Central memory CD4-positive, alpha-beta T cell (primary cell): ENCODE results near the gene NKAIN1.
"Not testable (repeated sequence)": the region's sequence is repeated elsewhere in the genome, so short reads cannot be mapped to it uniquely, and the experiment has no call there.

Source experiments
- DNase-seq: peaks from one replicate; pipeline ENCODE4 v3.0.0; 2022

The NKAIN1 gene

GRCh38 chr1:31231802-31232201, 7.9 kb downstream of the NKAIN1 start:
- no peak for DNase-seq

- DNase-seq: no peak
Observed at GRCh38 chr1:31230378-31230777, 9.3 kb downstream of the NKAIN1 start.

- no peak for DNase-seq
Observed at GRCh38 chr1:31228986-31229385, 10.7 kb downstream of the NKAIN1 start.

GRCh38 chr1:31227891-31228568, 11.7 kb downstream of the NKAIN1 start:
- DNase-seq: no peak

GRCh38 chr1:31224068-31224467, 15.6 kb downstream of the NKAIN1 start:
- no peak for DNase-seq

GRCh38 chr1:31222176-31222575, 17.5 kb downstream of the NKAIN1 start:
- no peak for DNase-seq

GRCh38 chr1:31221072-31221471, 18.6 kb downstream of the NKAIN1 start:
- DNase-seq: no peak

- DNase-seq: no peak
Observed at GRCh38 chr1:31219489-31219888, 20.2 kb downstream of the NKAIN1 start.

- DNase-seq: no peak
Observed at GRCh38 chr1:31218705-31219104, 21.0 kb downstream of the NKAIN1 start.

GRCh38 chr1:31216016-31216415, 23.7 kb downstream of the NKAIN1 start:
- no peak for DNase-seq

- DNase-seq: no peak
Observed at GRCh38 chr1:31215065-31215570, 24.6 kb downstream of the NKAIN1 start.

- DNase-seq: no peak
Observed at GRCh38 chr1:31214316-31215064, 25.2 kb downstream of the NKAIN1 start.

GRCh38 chr1:31208361-31208945, 31.2 kb downstream of the NKAIN1 start:
- DNase-seq: no peak

GRCh38 chr1:31207569-31207968, 32.1 kb downstream of the NKAIN1 start:
- DNase-seq: no peak

GRCh38 chr1:31207046-31207445, 32.6 kb downstream of the NKAIN1 start:
- DNase-seq: no peak

- DNase-seq: no peak
Observed at GRCh38 chr1:31203215-31203614, 36.5 kb downstream of the NKAIN1 start.

GRCh38 chr1:31201931-31202360, 37.7 kb downstream of the NKAIN1 start:
- DNase-seq: no peak

- DNase-seq: no peak
Observed at GRCh38 chr1:31199949-31200348, 39.7 kb downstream of the NKAIN1 start.

- no peak for DNase-seq
Observed at GRCh38 chr1:31199236-31199790, 40.4 kb downstream of the NKAIN1 start.

GRCh38 chr1:31198600-31198999, 41.1 kb downstream of the NKAIN1 start:
- no peak for DNase-seq

- no peak for DNase-seq
Observed at GRCh38 chr1:31198150-31198549, 41.5 kb downstream of the NKAIN1 start.

- no peak for DNase-seq
Observed at GRCh38 chr1:31196685-31197084, 43.0 kb downstream of the NKAIN1 start.

- DNase-seq: not testable (repeated sequence)
Observed at GRCh38 chr1:31195267-31195666, 44.4 kb downstream of the NKAIN1 start.

- DNase-seq: no peak
Observed at GRCh38 chr1:31193729-31194128, 46.0 kb downstream of the NKAIN1 start.
